COLO668 (cell line): ENCODE results near the gene VWA7.
"Not testable (repeated sequence)": the region's sequence is repeated elsewhere in the genome, so short reads cannot be mapped to it uniquely, and the experiment has no call there.

ENCODE experiments used
- DNase-seq: peaks from one replicate; lab custom pipeline; 2025; ENCODE audit not compliant: unreplicated experiment; lab: John Stamatoyannopoulos, UW

VWA7 gene

GRCh38 chr6:31801031-31801927, 24.2 kb upstream of the VWA7 start:
- DNase-seq: not testable (repeated sequence)

GRCh38 chr6:31799781-31800180, 22.7 kb upstream of the VWA7 start:
- no peak for DNase-seq

GRCh38 chr6:31797588-31797987, 20.5 kb upstream of the VWA7 start:
- no peak for DNase-seq

GRCh38 chr6:31796993-31797385, 19.9 kb upstream of the VWA7 start:
- DNase-seq: no peak

GRCh38 chr6:31795616-31796298, 18.6 kb upstream of the VWA7 start, which contains the start of gene VARS1:
Gene VARS1, minus strand, starts transcription at chr6:31795752. Its CDS starts 535 bp downstream, at chr6:31795217.
- peak; percentile 89 for DNase-seq

GRCh38 chr6:31794866-31795615, 17.9 kb upstream of the VWA7 start:
- no peak for DNase-seq

- peak; percentile 15 for DNase-seq
Observed at GRCh38 chr6:31794294-31794865, 17.3 kb upstream of the VWA7 start.

- not testable (repeated sequence) for DNase-seq
Observed at GRCh38 chr6:31793927-31794245, 16.8 kb upstream of the VWA7 start.

- peak; percentile 5 for DNase-seq
Observed at GRCh38 chr6:31792761-31793171, 15.6 kb upstream of the VWA7 start.

- no peak for DNase-seq
Observed at GRCh38 chr6:31792090-31792374, 14.9 kb upstream of the VWA7 start.

GRCh38 chr6:31791324-31792089, 14.4 kb upstream of the VWA7 start:
- DNase-seq: peak; percentile 37

GRCh38 chr6:31785475-31785874, 8.3 kb upstream of the VWA7 start:
- no peak for DNase-seq

GRCh38 chr6:31784098-31784925, 7.2 kb upstream of the VWA7 start:
- no peak for DNase-seq

GRCh38 chr6:31782126-31782855, 5.2 kb upstream of the VWA7 start:
- no peak for DNase-seq

GRCh38 chr6:31781244-31782125, 4.4 kb upstream of the VWA7 start:
- DNase-seq: no peak

GRCh38 chr6:31780507-31781243, 3.5 kb upstream of the VWA7 start:
- no peak for DNase-seq

- no peak for DNase-seq
Observed at GRCh38 chr6:31779908-31780307, 2.8 kb upstream of the VWA7 start.
